HCT116 (cell line): ENCODE results near the gene MSMP. TPM values are rescaled to one million over a fixed set of nuclear protein-coding genes. Genes with fewer than 3 reads are reported as not detected.

ENCODE experiments used
- ATAC-seq: fragments of 200-7000 bp; cut with Tn5 transposase; 2 replicates; pipeline ENCODE4 v1.9.1; 2020; ENCODE audit warnings: mild to moderate bottlenecking, moderate library complexity
- BruUV-seq: library from RNA; stranded (reverse); fragments of 400-500 nt; replicated peaks from 2 replicates; lab custom pipeline; 2021; lab: Mats Ljungman, UMichigan
- CTCF ChIA-PET: fragments of 300-600 bp; sonication (Branson Sonifier 250); formaldehyde crosslinking; loops from one replicate; lab custom pipeline; 2021; ENCODE audit warnings: antibody characterized with exemption; lab: Charles Lee
- POLR2A ChIA-PET: fragments of 300-600, 350-600 bp; sonication (Branson Sonifier 250); formaldehyde crosslinking; loops from one replicate; lab custom pipeline; 2021; ENCODE audit warnings: antibody characterized with exemption; lab: Charles Lee
- RAD21 ChIA-PET, 2 experiments: fragments of 300-600 bp; sonication (Branson Sonifier 250); formaldehyde crosslinking; loops; one replicate each; lab custom pipeline; 2023; ENCODE audit warnings: low total read pairs in 2 of 2; ENCODE audit not compliant: uncharacterized antibody in 2 of 2, unreplicated experiment in 2 of 2, low non-redundant PET in 1 of 2; lab: Charles Lee
- DNase-seq: peaks from one replicate; pipeline ENCODE4 v3.0.0-alpha.2; 2010; ENCODE audit warnings: low read depth, low spot score
- H2AFZ ChIP-seq: fragments of 200-600 bp; shearing (Covaris generic), sonication (generic); 2 replicates; pipeline ENCODE4 v1.6.1; 2017; ENCODE audit warnings: low read depth, mixed run types, mixed read lengths, antibody characterized with exemption, low read length; ENCODE audit not compliant: poor library complexity, severe bottlenecking
- H3K27ac ChIP-seq: 2 replicates; pipeline ENCODE4 v1.5.1; 2012; ENCODE audit warnings: low read depth, low read length
- H3K27me3 ChIP-seq: fragments of 200-600 bp; sonication (generic); 2 replicates; pipeline ENCODE4 v1.6.1; 2016; ENCODE audit warnings: mixed run types, low read length, mixed read lengths; ENCODE audit not compliant: insufficient read depth
- H3K36me3 ChIP-seq, 2 experiments: fragments of 200-500 bp in 1 of 2; fragments of 200-600 bp in 1 of 2; sonication (Bioruptor generic) in 1 of 2; sonication (generic) in 1 of 2; 2 replicates each; pipeline versions ENCODE4 v1.5.1 to v1.6.1; 2014 to 2016; ENCODE audit warnings: low read length in 2 of 2, inconsistent platforms in 1 of 2, mixed read lengths in 1 of 2, mixed run types in 1 of 2; ENCODE audit not compliant: insufficient read depth in 2 of 2, control insufficient read depth in 1 of 2
- H3K4me1 ChIP-seq, 2 experiments: fragments of 200-600 bp in 1 of 2; sonication (generic) in 1 of 2; 2 replicates each; pipeline versions ENCODE4 v1.5.1 to v1.6.1; 2012 to 2017; ENCODE audit warnings: low read length in 2 of 2, inconsistent platforms in 1 of 2, mild to moderate bottlenecking in 1 of 2, mixed read lengths in 1 of 2, mixed run types in 1 of 2, moderate library complexity in 1 of 2; ENCODE audit not compliant: insufficient read depth in 2 of 2, control insufficient read depth in 1 of 2
- H3K4me2 ChIP-seq: fragments of 200-600 bp; sonication (generic); 2 replicates; pipeline ENCODE4 v1.6.1; 2017; ENCODE audit warnings: mixed run types, low read length, mixed read lengths
- H3K4me3 ChIP-seq, 2 experiments: fragments of 200-600 bp in 1 of 2; sonication (generic) in 1 of 2; replicated peaks in 1 of 2; 2 replicates each; pipeline ENCODE4 v1.5.1; 2011 to 2016; ENCODE audit warnings: low read length in 2 of 2, control low read depth in 1 of 2, low read depth in 1 of 2, mild to moderate bottlenecking in 1 of 2, mixed read lengths in 1 of 2, mixed run types in 1 of 2
- H3K79me2 ChIP-seq: fragments of 200-600 bp; sonication (generic); 2 replicates; pipeline ENCODE4 v1.6.1; 2017; ENCODE audit warnings: mild to moderate bottlenecking, mixed run types, low read length, moderate library complexity, mixed read lengths; ENCODE audit not compliant: insufficient read depth
- H3K9ac ChIP-seq: fragments of 200-600 bp; sonication (generic); 2 replicates; pipeline ENCODE4 v1.6.1; 2016; ENCODE audit warnings: low read length, mixed read lengths
- H3K9me2 ChIP-seq: fragments of 200-600 bp; sonication (generic), shearing (Covaris generic); 2 replicates; pipeline ENCODE4 v1.6.1; 2017; ENCODE audit warnings: mixed run types, mild to moderate bottlenecking, moderate library complexity; ENCODE audit not compliant: insufficient read depth
- H3K9me3 ChIP-seq, 2 experiments: fragments of 200-500 bp in 1 of 2; fragments of 200-600 bp in 1 of 2; sonication (Bioruptor generic) in 1 of 2; sonication (generic) in 1 of 2; 2 replicates each; pipeline ENCODE4 v1.6.1; 2014 to 2017; ENCODE audit warnings: low read length in 2 of 2, mixed read lengths in 2 of 2, inconsistent platforms in 1 of 2, low read depth in 1 of 2, mild to moderate bottlenecking in 1 of 2, mixed run types in 1 of 2, moderate library complexity in 1 of 2; ENCODE audit not compliant: control insufficient read depth in 1 of 2, insufficient read depth in 1 of 2
- H4K20me1 ChIP-seq: fragments of 200-600 bp; sonication (generic), shearing (Covaris generic); 2 replicates; pipeline ENCODE4 v1.6.1; 2017; ENCODE audit warnings: mixed run types, mild to moderate bottlenecking, moderate library complexity; ENCODE audit not compliant: insufficient read depth
- CEBPB ChIP-seq: IDR thresholded peaks from 2 replicates; pipeline ENCODE4 v1.6.1; 2012; ENCODE audit warnings: low read depth
- ELF1 ChIP-seq: IDR thresholded peaks from 2 replicates; pipeline ENCODE4 v1.6.1; 2012; ENCODE audit warnings: low read depth, borderline replicate concordance
- EZH2 ChIP-seq: fragments of 200-600 bp; sonication (generic); IDR thresholded peaks from 2 replicates; pipeline ENCODE4 v1.6.1; 2017; ENCODE audit warnings: antibody characterized with exemption, mixed run types
- FOSL1 ChIP-seq: IDR thresholded peaks from 2 replicates; pipeline ENCODE4 v1.6.1; 2012; ENCODE audit warnings: low read depth
- POLR2AphosphoS5 ChIP-seq: IDR thresholded peaks from 2 replicates; pipeline ENCODE4 v1.6.1; 2011; ENCODE audit warnings: mild to moderate bottlenecking, low read depth, low read length, moderate library complexity
- REST ChIP-seq: IDR thresholded peaks from 2 replicates; pipeline ENCODE4 v1.6.1; 2012; ENCODE audit warnings: low read depth
- SIN3A ChIP-seq: IDR thresholded peaks from 2 replicates; pipeline ENCODE4 v1.6.1; 2012; ENCODE audit warnings: low read depth
- SP1 ChIP-seq: IDR thresholded peaks from 2 replicates; pipeline ENCODE4 v1.6.1; 2012; ENCODE audit warnings: low read depth
- TCF7L2 ChIP-seq: IDR thresholded peaks from 2 replicates; pipeline ENCODE4 v1.7.0; 2011; ENCODE audit warnings: borderline replicate concordance, inconsistent platforms; ENCODE audit not compliant: insufficient read depth, insufficient read length; ENCODE audit errors: extremely low read depth
- ZBTB33 ChIP-seq: IDR thresholded peaks from 2 replicates; pipeline ENCODE4 v1.6.1; 2011; ENCODE audit warnings: mild to moderate bottlenecking, low read length, moderate library complexity; ENCODE audit not compliant: insufficient replicate concordance; ENCODE audit errors: extremely low read depth
- ZFX ChIP-seq: fragments of 450-650 bp; IDR thresholded peaks from 2 replicates; pipeline ENCODE4 v1.6.1; 2017
- ZNF274 ChIP-seq: fragments of 200-500 bp; sonication (Bioruptor generic); IDR thresholded peaks from 2 replicates; pipeline ENCODE4 v1.6.1; 2014; ENCODE audit warnings: mild to moderate bottlenecking, low read depth, low read length, inconsistent platforms
- intact Hi-C: fragments of 100-400 bp; cut with micrococcal nuclease; formaldehyde crosslinking; loops from 2 replicates; pipeline ENCODE4 v1.10.0; 2022
- total RNA-seq: library from RNA; stranded (reverse); gene quantifications from one replicate; pipeline ENCODE4 v1.2.1, GENCODE V29; 2021; ENCODE audit not compliant: unreplicated experiment
- TF ChIP-seq, protein P1 (sequence below), 3 experiments: fragments of 200-600 bp in 1 of 3; sonication (generic) in 1 of 3; IDR thresholded peaks in 2 of 3; conservative IDR thresholded peaks in 1 of 3; 2 replicates each; pipeline ENCODE4 v1.5.1; 2012 to 2017; ENCODE audit warnings: low read depth in 2 of 3, low read length in 2 of 3, antibody characterized with exemption in 1 of 3, borderline replicate concordance in 1 of 3, control low read depth in 1 of 3, mild to moderate bottlenecking in 1 of 3, mixed read lengths in 1 of 3, mixed run types in 1 of 3, moderate library complexity in 1 of 3; ENCODE audit not compliant: insufficient read depth in 1 of 3

The MSMP gene
- total RNA-seq, 1 experiment from 2014 or later: 1.2 TPM

DNA sequence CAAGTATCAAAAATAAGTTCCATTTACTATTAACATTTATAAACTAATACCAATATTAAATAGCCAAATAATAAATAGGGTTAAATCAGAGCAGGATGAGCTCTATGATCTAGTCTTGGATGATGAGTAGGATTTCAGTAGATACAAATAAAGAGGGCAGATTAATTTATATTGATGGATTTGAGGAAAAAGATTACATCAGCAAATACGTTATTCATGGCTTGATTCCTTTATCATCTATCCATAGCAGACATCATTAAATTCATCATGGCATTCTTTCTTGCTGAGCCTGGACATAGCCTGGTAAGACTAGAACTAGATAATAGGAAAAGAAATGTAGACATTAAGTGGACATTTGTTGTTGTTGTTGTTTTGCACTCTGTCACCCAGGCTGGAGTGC lies 13.4 kb upstream of the MSMP start:
- CTCF ChIA-PET: no interaction called here
- H3K9ac ChIP-seq: no peak overlapping the region
- no peak for TF ChIP-seq REST
- TF ChIP-seq CEBPB: no peak
- TF ChIP-seq, all 23 proteins: peak for 0
- Histone ChIP-seq H3K9me2 (no peaks in the 10 kb centered on the region), H2AFZ (no peak overlapping the region), H3K4me1 (peaks cover 0 to 6% of the 10 kb centered on the region in 2 experiments; a peak in 1 of 4 replicates), H3K4me3 (no peak overlapping the region), H3K9me3 (no peaks in the 10 kb centered on the region), H3K4me2 (no peak overlapping the region), H3K27me3 (no peaks in the 10 kb centered on the region), H3K27ac (no peak overlapping the region), H4K20me1 (no peaks in the 10 kb centered on the region), H3K79me2 (peaks cover 8% of the 10 kb centered on the region; the same call in 1 of the 2 replicates), H3K36me3 (no peaks in the 10 kb centered on the region)
- no peak for DNase-seq
- RAD21 ChIA-PET: no interaction called here
- intact Hi-C loops: no loop called here
- POLR2A ChIA-PET: no interaction called here
- ATAC-seq: no peak
- BruUV-seq: no TSS peak

DNA sequence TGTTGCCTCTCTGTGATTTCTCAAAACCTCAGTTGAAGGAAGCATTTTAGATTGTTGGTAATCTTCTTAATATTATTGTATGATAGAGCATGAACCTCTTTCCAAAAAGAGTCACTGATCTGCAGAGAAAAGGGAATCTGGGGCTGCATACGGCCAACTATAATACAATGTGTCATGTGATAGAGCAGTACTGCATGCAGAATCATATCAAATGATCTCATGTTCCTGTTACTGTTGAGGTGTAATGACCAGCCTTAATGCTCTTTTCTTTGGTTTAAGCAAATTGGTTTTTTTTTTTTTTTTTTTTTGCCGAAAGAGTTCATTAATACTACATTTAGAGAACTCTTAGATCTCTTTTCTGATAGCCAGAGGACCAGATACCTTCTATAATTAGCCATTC lies 12.9 kb upstream of the MSMP start:
- H3K4me1 ChIP-seq: peaks cover 0 to 3% of the 10 kb centered on the region in 2 experiments; a peak in 1 of 4 replicates
- CTCF ChIA-PET: no interaction called here
- TF ChIP-seq SIN3A: no peak
- TF ChIP-seq, protein P1, sequence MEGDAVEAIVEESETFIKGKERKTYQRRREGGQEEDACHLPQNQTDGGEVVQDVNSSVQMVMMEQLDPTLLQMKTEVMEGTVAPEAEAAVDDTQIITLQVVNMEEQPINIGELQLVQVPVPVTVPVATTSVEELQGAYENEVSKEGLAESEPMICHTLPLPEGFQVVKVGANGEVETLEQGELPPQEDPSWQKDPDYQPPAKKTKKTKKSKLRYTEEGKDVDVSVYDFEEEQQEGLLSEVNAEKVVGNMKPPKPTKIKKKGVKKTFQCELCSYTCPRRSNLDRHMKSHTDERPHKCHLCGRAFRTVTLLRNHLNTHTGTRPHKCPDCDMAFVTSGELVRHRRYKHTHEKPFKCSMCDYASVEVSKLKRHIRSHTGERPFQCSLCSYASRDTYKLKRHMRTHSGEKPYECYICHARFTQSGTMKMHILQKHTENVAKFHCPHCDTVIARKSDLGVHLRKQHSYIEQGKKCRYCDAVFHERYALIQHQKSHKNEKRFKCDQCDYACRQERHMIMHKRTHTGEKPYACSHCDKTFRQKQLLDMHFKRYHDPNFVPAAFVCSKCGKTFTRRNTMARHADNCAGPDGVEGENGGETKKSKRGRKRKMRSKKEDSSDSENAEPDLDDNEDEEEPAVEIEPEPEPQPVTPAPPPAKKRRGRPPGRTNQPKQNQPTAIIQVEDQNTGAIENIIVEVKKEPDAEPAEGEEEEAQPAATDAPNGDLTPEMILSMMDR (IDR thresholded peaks at IDR 0.05 in 2 of 3, conservative IDR thresholded peaks at IDR 0.05 in 1 of 3; ENCODE audit: borderline replicate concordance in 1 of 3, insufficient read depth in 1 of 3, low read depth in 2 of 3, low read length in 2 of 3): no peak
- no peak for TF ChIP-seq ZNF274
- TF ChIP-seq EZH2: no peak
- TF ChIP-seq FOSL1: no peak
- no peak for TF ChIP-seq SP1
- TF ChIP-seq ZBTB33: no peak
- TF ChIP-seq TCF7L2: no peak
- no peak for TF ChIP-seq ELF1
- TF ChIP-seq CEBPB: no peak
- no peak for TF ChIP-seq POLR2AphosphoS5
- no peak for TF ChIP-seq ZFX

More for the DNA sequence above, 12.9 kb upstream of the MSMP start:
- DNase-seq (no peak), ATAC-seq (no peak)
- ChIA-PET RAD21 (no interaction called here), POLR2A (no interaction called here)
- intact Hi-C loops: no loop called here
- Histone ChIP-seq H3K4me3 (no peak overlapping the region), H3K27ac (no peak overlapping the region), H3K79me2 (peaks cover 13% of the 10 kb centered on the region; the same call in 1 of the 2 replicates), H3K4me2 (no peak overlapping the region), H3K27me3 (no peaks in the 10 kb centered on the region), H3K36me3 (no peaks in the 10 kb centered on the region), H2AFZ (no peak overlapping the region), H3K9ac (no peak overlapping the region), H4K20me1 (no peaks in the 10 kb centered on the region), H3K9me3 (no peaks in the 10 kb centered on the region), H3K9me2 (no peaks in the 10 kb centered on the region)
- BruUV-seq: no TSS peak
